ENCODE measurements around the gene STRN3.
"Not testable (repeated sequence)": the region's sequence is repeated elsewhere in the genome, so short reads cannot be mapped to it uniquely, and the experiment has no call there.

The STRN3 gene

DNA sequence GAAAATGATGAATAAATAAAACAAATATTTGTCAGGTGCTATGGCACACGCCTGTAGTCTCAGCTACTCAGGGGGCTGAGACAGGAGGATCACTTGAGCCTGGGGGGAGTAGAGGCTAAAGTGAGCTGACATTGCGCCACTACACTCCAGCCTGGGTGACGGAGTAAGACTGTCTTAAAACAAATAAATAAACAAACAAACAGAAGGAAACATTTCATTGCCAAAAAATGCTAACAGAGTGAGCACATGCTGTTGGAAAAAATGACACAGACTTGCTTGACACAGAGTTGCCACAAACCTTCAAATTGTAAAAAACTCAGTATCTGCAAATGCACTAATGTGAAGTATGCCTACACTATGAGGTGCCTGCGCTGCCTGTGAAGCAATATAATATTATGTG is 51.6 kb downstream of the STRN3 start:
- peaks cover 6% of the 10 kb centered on the region for H3K4me1 ChIP-seq (ENCODE audit: control insufficient read depth, insufficient read depth, low read length)
- no peak overlapping the region for H3K4me3 ChIP-seq (ENCODE audit: low read depth, low read length)
- no peaks in the 10 kb centered on the region for H3K9me3 ChIP-seq (ENCODE audit: control insufficient read depth, insufficient read depth, low read length)
- no peaks in the 10 kb centered on the region for H3K27me3 ChIP-seq (ENCODE audit: control insufficient read depth, insufficient read depth, low read length)
- no peaks in the 10 kb centered on the region for H3K36me3 ChIP-seq (ENCODE audit: control insufficient read depth, insufficient read depth, low read length)
- H3K9ac ChIP-seq (ENCODE audit: low read depth, low read length), result no peak overlapping the region

DNA sequence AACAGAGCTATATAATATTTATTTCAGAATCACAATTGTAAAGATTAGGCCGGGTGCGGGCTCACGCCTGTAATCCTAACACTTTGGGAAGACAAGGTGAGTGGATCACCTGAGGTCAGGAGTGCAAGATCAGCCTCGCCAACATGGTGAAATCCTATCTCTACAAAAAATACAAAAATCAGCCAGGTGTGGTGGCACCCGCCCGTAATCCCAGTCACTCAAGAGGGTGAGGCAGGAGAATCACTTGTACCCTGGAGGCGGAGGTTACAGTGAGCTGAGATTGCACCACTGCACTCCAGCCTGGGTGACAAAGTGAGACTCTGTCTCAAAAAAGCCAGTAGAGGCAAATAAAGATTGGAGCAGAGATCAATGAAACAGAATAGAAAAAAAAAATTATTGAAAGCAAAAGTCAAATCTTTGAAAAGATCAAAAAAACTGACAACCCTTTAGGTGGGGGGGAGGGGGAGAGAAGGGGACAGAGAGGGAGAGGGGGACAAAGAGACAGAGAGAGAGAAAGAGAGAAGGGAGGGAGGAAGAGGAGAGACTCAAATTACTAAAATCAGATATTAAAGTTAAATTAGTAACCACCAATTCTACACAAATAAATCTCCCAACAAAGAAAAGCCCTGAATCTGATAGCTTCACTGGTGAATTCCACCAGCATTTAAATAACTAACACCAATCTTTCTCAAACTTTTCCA is 53.1 kb downstream of the STRN3 start:
- no peaks in the 10 kb centered on the region for H3K36me3 ChIP-seq (ENCODE audit: control insufficient read depth, insufficient read depth, low read length)
- H3K9ac ChIP-seq (ENCODE audit: low read depth, low read length), result no peak overlapping the region
- H3K9me3 ChIP-seq (ENCODE audit: control insufficient read depth, insufficient read depth, low read length), result no peaks in the 10 kb centered on the region
- no peaks in the 10 kb centered on the region for H3K27me3 ChIP-seq (ENCODE audit: control insufficient read depth, insufficient read depth, low read length)
- H3K4me1 ChIP-seq (ENCODE audit: control insufficient read depth, insufficient read depth, low read length), result peaks cover 6% of the 10 kb centered on the region
- H3K4me3 ChIP-seq (ENCODE audit: low read depth, low read length), result no peak overlapping the region

DNA sequence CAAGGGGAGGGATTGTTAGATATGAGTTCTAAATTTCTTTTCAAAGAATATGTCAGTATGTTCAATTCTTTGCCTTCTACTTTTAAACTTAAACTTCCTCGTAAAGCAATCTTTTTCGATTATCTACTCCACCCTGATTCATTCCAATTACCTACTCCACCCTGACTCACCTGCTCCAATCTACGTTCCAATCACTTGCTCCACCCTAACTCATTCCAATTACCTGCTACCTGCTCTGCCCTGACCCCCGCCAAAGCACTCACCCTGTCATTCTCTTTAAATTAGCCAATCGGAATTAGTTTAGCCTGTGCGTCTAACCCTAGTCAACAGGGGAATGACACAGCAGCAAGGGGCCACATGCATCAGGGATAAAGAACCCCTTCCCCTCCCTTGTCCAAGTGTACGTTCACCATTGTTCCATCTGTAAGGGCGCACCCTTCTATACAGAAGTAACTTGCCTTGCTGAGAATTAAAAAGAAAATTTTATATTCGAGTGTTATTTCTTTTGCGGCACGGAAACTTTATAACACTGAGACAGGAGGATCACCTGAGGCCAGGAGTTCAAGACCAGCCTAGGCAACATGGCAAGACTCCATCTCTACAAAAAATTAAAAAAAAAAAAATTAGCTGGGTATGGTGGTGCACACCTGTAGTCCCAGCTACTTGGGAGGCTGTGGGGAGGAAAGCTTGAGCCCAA is 54.0 kb downstream of the STRN3 start:
- H3K9ac ChIP-seq (ENCODE audit: low read depth, low read length); H3K27me3 ChIP-seq (ENCODE audit: control insufficient read depth, insufficient read depth, low read length); H3K9me3 ChIP-seq (ENCODE audit: control insufficient read depth, insufficient read depth, low read length); H3K4me1 ChIP-seq (ENCODE audit: control insufficient read depth, insufficient read depth, low read length); H3K36me3 ChIP-seq (ENCODE audit: control insufficient read depth, insufficient read depth, low read length); H3K4me3 ChIP-seq (ENCODE audit: low read depth, low read length): not testable (repeated sequence)

DNA sequence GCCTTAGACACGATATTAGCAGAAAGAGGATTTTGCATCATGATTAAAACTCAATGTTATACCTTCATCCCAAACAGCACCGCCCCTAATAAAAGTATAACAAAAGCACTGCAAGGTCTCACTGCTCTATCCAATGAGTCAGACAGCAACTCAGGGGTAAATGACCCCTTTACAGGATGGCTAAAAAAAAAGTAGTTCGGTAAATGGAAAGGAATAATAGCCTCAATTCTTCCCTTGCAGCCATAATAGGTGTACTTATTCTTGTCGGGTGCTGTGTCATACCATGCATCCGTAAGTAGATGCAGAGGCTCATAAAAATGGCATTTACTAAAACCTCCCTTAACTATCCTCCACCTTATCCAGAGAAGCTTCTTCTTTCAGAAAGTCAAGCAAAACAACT is 54.6 kb downstream of the STRN3 start:
- no peak overlapping the region for H3K4me3 ChIP-seq (ENCODE audit: low read depth, low read length)
- H3K9me3 ChIP-seq (ENCODE audit: control insufficient read depth, insufficient read depth, low read length), result peaks cover under 1% of the 10 kb centered on the region
- H3K27me3 ChIP-seq (ENCODE audit: control insufficient read depth, insufficient read depth, low read length), result no peaks in the 10 kb centered on the region
- H3K4me1 ChIP-seq (ENCODE audit: control insufficient read depth, insufficient read depth, low read length), result peaks cover 7% of the 10 kb centered on the region
- H3K36me3 ChIP-seq (ENCODE audit: control insufficient read depth, insufficient read depth, low read length), result peaks cover 4% of the 10 kb centered on the region
- H3K9ac ChIP-seq (ENCODE audit: low read depth, low read length), result no peak overlapping the region

DNA sequence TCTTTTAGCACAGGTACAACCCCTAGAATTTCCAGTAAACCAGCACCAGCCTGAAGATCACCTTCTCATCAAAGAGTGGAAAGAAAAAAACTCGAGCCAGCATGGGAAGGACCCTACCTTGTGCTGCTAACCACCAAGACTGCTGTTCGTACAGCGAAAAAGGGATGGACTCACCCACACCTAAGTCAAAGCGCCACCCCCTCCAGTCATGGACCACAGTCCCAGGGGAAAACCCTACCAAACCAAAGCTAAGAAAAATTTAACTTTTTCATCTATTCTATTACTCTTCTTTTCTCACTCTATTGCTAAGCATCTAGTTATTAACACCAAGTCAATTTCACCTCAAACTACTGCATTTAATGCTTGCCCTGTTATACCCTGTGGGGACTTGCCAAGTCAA is 56.4 kb downstream of the STRN3 start:
- not testable (repeated sequence) for H3K9me3 ChIP-seq (ENCODE audit: control insufficient read depth, insufficient read depth, low read length); H3K4me1 ChIP-seq (ENCODE audit: control insufficient read depth, insufficient read depth, low read length); H3K9ac ChIP-seq (ENCODE audit: low read depth, low read length); H3K4me3 ChIP-seq (ENCODE audit: low read depth, low read length); H3K27me3 ChIP-seq (ENCODE audit: control insufficient read depth, insufficient read depth, low read length); H3K36me3 ChIP-seq (ENCODE audit: control insufficient read depth, insufficient read depth, low read length)

DNA sequence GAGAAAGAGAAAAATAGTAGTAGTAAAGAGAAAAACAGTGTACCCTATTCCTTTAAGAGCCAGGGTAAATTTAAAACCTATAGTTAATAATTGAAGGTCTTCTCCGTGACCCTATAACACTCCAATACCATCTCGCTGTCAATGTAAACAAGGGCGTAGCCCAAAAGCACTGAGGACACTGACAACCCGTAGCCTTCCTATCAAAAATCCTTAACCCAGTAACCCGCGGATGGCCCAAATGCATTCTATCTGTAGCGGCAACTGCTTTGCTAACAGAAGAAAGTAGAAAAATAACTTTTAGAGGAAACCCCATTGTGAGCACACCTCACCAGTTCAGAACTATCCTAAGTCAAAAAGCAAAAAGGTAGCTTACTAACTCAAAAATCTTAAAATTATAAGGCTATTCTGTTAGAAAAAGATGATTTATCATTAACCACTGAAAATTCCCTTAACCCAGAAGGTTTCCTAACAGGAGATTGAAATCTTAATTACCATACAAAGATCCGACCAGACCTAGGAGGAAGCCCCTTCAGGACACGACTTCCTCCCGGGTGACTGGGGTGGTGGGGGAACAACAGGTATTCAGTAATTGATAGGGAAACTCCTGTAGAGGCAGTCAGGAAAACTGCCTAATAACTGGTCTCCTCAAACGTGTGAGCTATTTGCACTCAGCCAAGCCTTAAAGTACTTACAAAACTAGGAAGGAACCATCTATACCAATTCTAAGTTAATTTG is 58.6 kb downstream of the STRN3 start:
- not testable (repeated sequence) for H3K4me1 ChIP-seq (ENCODE audit: control insufficient read depth, insufficient read depth, low read length); H3K9me3 ChIP-seq (ENCODE audit: control insufficient read depth, insufficient read depth, low read length); H3K9ac ChIP-seq (ENCODE audit: low read depth, low read length); H3K36me3 ChIP-seq (ENCODE audit: control insufficient read depth, insufficient read depth, low read length); H3K4me3 ChIP-seq (ENCODE audit: low read depth, low read length); H3K27me3 ChIP-seq (ENCODE audit: control insufficient read depth, insufficient read depth, low read length)

DNA sequence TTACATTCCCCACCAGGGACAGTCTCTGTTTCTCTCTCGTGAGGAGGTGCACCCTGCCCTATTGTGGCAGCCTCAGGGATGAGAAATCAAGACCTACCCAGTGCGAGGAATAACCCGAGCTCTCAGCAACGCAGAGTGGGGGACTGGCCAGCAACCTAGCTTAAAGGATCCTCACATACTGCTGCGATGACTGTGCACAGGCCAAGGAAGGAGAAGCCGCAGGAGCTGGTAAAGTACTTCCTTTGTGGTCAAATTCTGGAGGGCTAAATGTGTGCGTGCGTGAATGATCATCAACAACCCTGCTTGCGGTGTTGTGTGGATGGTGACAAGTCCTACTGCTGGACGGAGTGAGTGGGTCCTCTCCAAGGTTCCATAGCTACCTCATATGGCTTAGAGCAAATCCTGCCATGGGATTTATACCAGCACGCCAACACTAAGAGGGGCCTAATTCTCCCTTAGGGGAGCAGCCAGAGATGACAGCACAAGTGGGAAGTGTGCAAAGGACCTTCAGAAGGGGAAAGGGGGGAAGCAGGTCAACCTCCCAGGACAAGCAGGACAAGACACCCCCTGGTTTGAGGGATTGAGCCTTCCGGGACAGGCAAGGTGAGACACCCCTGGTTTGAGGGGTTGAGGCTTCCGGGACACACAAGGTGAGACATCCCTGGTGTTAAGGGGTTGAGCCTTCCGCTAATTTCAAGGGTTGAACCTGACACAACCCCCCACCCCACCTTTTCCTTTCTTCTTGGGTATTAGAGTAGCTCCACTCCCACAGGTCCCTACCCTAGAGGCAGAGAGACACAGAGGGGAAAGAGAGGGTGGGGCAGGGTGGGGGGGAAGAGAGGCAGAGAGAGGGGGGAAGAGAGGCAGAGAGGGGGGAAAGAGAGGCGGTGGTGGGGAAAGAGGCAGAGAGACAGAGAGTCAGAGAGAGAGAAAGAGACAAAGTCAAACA is 59.5 kb downstream of the STRN3 start:
- Histone ChIP-seq H3K27me3 (ENCODE audit: control insufficient read depth, insufficient read depth, low read length) (no peaks in the 10 kb centered on the region), H3K4me1 (ENCODE audit: control insufficient read depth, insufficient read depth, low read length) (peaks cover 6% of the 10 kb centered on the region), H3K9me3 (ENCODE audit: control insufficient read depth, insufficient read depth, low read length) (peaks cover 4% of the 10 kb centered on the region), H3K9ac (ENCODE audit: low read depth, low read length) (no peak overlapping the region), H3K4me3 (ENCODE audit: low read depth, low read length) (no peak overlapping the region), H3K36me3 (ENCODE audit: control insufficient read depth, insufficient read depth, low read length) (peaks cover 8% of the 10 kb centered on the region)

DNA sequence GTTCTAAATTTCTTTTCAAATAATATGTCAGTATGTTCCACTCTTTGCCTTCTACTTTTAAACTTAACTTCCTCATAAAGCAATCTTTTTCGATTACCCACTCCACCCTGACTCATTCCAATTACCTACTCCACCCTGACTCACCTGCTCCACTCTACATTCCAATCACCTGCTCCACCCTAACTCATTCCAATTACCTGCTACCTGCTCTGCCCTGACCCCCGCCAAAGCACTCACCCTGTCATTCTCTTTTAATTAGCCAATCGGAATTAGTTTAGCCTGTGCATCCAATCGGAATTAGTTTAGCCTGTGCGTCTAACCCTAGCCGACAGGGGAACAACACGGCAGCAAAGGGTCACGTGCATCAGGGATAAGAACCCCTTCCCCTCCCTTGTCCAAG is 60.3 kb downstream of the STRN3 start:
- not testable (repeated sequence) for H3K9ac ChIP-seq (ENCODE audit: low read depth, low read length); H3K36me3 ChIP-seq (ENCODE audit: control insufficient read depth, insufficient read depth, low read length); H3K4me1 ChIP-seq (ENCODE audit: control insufficient read depth, insufficient read depth, low read length); H3K4me3 ChIP-seq (ENCODE audit: low read depth, low read length); H3K27me3 ChIP-seq (ENCODE audit: control insufficient read depth, insufficient read depth, low read length); H3K9me3 ChIP-seq (ENCODE audit: control insufficient read depth, insufficient read depth, low read length)

DNA sequence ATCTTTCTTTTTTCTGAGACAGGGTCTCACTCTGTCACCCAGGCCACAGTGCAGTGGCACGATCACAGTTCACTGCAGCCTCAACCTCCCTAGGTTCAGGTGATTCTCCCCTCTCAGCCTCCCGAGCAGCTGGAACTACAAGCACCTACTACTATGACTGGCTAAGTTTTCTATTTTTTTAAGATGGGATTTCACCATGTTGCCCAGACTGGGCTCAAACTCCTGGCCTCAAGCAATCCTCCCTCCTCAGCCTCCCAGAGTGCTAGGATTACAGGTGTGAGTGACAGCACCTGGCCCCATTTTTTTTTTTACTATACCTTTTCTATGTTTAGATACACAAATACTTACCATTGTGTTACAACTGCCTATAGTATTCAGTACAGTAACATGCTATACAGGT is 63.6 kb downstream of the STRN3 start:
- not testable (repeated sequence) for H3K9me3 ChIP-seq (ENCODE audit: control insufficient read depth, insufficient read depth, low read length); H3K27me3 ChIP-seq (ENCODE audit: control insufficient read depth, insufficient read depth, low read length); H3K36me3 ChIP-seq (ENCODE audit: control insufficient read depth, insufficient read depth, low read length); H3K9ac ChIP-seq (ENCODE audit: low read depth, low read length); H3K4me1 ChIP-seq (ENCODE audit: control insufficient read depth, insufficient read depth, low read length); H3K4me3 ChIP-seq (ENCODE audit: low read depth, low read length)

DNA sequence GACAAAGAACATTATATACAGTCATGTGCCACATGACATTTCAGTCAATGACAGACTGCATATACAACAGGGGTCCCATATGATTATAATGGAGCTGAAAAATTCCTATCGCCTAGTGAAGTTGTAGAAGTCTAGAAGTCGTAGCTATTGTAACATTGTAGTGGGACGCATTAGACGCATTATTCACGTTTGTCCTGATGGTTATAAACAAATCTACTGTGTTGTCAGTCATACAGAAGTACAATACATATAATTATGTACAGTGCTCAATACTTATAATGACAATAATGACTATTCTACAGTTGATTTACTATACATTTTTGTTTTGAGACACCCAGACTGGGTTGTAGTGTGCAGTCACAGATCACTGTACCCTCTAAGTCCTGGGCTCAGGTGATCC is 64.8 kb downstream of the STRN3 start:
- H3K9me3 ChIP-seq (ENCODE audit: control insufficient read depth, insufficient read depth, low read length), result peaks cover under 1% of the 10 kb centered on the region
- H3K36me3 ChIP-seq (ENCODE audit: control insufficient read depth, insufficient read depth, low read length), result peaks cover under 1% of the 10 kb centered on the region
- H3K9ac ChIP-seq (ENCODE audit: low read depth, low read length), result no peak overlapping the region
- H3K27me3 ChIP-seq (ENCODE audit: control insufficient read depth, insufficient read depth, low read length), result no peaks in the 10 kb centered on the region
- no peaks in the 10 kb centered on the region for H3K4me1 ChIP-seq (ENCODE audit: control insufficient read depth, insufficient read depth, low read length)
- no peak overlapping the region for H3K4me3 ChIP-seq (ENCODE audit: low read depth, low read length)

DNA sequence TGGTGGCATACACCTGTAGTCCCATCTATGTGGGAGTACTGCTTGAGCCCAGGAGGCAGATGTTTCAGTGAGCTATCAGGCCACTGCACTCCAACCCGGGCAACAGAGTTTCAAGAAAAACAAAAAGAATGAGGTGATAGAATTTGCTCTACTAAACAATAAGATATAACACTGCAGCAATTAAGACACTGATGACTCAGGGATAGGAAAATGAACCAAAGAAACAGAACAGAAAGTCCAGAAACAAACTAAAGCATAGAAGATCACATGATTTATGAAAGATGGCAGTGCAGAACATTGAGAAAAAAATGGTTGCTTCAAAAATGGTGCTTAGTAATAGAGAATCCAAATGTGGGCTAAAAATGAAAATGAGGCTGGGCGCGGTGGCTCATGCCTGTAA is 66.0 kb downstream of the STRN3 start:
- H3K36me3 ChIP-seq (ENCODE audit: control insufficient read depth, insufficient read depth, low read length), result no peaks in the 10 kb centered on the region
- H3K9me3 ChIP-seq (ENCODE audit: control insufficient read depth, insufficient read depth, low read length), result no peaks in the 10 kb centered on the region
- H3K4me1 ChIP-seq (ENCODE audit: control insufficient read depth, insufficient read depth, low read length), result no peaks in the 10 kb centered on the region
- H3K9ac ChIP-seq (ENCODE audit: low read depth, low read length), result no peak overlapping the region
- no peaks in the 10 kb centered on the region for H3K27me3 ChIP-seq (ENCODE audit: control insufficient read depth, insufficient read depth, low read length)
- H3K4me3 ChIP-seq (ENCODE audit: low read depth, low read length), result no peak overlapping the region

Measured in iPS-15b (cell line).